ENCODE results near the gene SIDT2. TPM values are rescaled to one million over a fixed set of nuclear protein-coding genes. Genes with fewer than 3 reads are reported as not detected.

Gene SIDT2
- total RNA-seq, 1 experiment from 2014 or later: 20.3 TPM

DNA sequence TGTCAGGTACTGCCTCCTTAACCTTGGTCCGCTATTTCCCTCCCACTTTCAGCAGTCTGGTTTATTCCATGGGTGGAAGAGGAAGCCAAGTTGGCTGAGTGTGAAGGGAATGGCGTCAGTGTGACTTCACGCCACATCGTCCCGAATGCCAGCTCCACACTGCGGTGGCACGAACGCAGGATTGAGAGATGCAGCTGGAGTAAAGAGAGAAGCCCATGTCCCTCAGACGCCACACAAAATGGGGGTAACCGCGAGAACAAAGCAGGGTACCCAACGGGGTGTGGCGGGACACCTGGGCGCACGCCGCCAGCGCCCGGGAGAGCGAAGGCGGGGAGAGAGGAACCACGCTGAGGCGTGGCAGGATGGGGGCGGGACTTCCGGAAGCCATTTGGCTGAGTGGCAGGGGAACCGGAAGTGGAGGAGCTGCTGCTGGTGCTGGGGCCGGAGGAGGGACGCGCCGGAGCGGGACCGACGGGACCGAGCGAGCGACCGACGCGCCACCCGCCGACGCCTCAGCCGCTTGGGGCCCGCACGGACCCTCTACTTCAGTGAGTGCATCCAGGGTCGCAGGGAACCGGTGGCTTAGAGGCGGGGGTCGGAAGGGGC lies 34.6 kb upstream of the SIDT2 start, which contains the start of gene PAFAH1B2:
TSS of gene PAFAH1B2 (plus strand) at position 417 of the 606 bp plus-strand sequence. CDS start 8,161 bp downstream, outside the sequence.
- ChIA-PET POLR2A (ENCODE audit: unreplicated experiment) (interaction anchor here (0.5 to 0.9 kb wide), 6 partner anchors 40 to 120 kb away, joined by 3 to 24 read pairs (median 12); no protein-coding TSS in a partner anchor), CTCF (interaction anchor here (0.5 to 0.7 kb wide), 4 partner anchors 27 to 671 kb away, joined by 4 to 9 read pairs (median 6); no protein-coding TSS in a partner anchor)
- Histone ChIP-seq H3K4me3 (peak within 1 kb of the TSS; percentile 85), H3K79me2 (ENCODE audit: low read depth) (peaks cover 47% of the 10 kb centered on the region), H3K9me2 (ENCODE audit: insufficient read depth) (no peaks in the 10 kb centered on the region), H3K4me1 (replicated peaks; ENCODE audit: insufficient read depth) (peaks cover 13% of the 10 kb centered on the region), H3K27ac (peak within 1 kb of the TSS; percentile 44), H3K9me3 (ENCODE audit: insufficient read depth, low read depth) (no peaks in the 10 kb centered on the region), H3K36me3 (ENCODE audit: low read depth) (peaks cover 23% of the 10 kb centered on the region), H2AFZ (peak within 1 kb of the TSS; percentile 99), H3F3A (ENCODE audit: insufficient read depth, low read depth) (peaks cover 10% of the 10 kb centered on the region), H3K4me2 (peak within 1 kb of the TSS; percentile 86), H4K20me1 (ENCODE audit: insufficient read depth) (peaks cover 43% of the 10 kb centered on the region), H3K27me3 (ENCODE audit: insufficient read depth, low read depth) (no peaks in the 10 kb centered on the region)
- DNase-seq: peak; percentile 88 to 92
- TF ChIP-seq, protein P1, sequence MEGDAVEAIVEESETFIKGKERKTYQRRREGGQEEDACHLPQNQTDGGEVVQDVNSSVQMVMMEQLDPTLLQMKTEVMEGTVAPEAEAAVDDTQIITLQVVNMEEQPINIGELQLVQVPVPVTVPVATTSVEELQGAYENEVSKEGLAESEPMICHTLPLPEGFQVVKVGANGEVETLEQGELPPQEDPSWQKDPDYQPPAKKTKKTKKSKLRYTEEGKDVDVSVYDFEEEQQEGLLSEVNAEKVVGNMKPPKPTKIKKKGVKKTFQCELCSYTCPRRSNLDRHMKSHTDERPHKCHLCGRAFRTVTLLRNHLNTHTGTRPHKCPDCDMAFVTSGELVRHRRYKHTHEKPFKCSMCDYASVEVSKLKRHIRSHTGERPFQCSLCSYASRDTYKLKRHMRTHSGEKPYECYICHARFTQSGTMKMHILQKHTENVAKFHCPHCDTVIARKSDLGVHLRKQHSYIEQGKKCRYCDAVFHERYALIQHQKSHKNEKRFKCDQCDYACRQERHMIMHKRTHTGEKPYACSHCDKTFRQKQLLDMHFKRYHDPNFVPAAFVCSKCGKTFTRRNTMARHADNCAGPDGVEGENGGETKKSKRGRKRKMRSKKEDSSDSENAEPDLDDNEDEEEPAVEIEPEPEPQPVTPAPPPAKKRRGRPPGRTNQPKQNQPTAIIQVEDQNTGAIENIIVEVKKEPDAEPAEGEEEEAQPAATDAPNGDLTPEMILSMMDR (conservative IDR thresholded peaks at IDR 0.05): no peak
- TF ChIP-seq EZH2 (IDR thresholded peaks at IDR 0.05; ENCODE audit: low read depth): no peak
- TSS peak; percentile 98 for BruUV-seq (replicated peaks)
- intact Hi-C loops (cut with micrococcal nuclease; ENCODE audit: unreplicated experiment): loop anchor here (2.0 kb wide), 2 partner anchors 17 to 73 kb away; no protein-coding TSS in a partner anchor

DNA sequence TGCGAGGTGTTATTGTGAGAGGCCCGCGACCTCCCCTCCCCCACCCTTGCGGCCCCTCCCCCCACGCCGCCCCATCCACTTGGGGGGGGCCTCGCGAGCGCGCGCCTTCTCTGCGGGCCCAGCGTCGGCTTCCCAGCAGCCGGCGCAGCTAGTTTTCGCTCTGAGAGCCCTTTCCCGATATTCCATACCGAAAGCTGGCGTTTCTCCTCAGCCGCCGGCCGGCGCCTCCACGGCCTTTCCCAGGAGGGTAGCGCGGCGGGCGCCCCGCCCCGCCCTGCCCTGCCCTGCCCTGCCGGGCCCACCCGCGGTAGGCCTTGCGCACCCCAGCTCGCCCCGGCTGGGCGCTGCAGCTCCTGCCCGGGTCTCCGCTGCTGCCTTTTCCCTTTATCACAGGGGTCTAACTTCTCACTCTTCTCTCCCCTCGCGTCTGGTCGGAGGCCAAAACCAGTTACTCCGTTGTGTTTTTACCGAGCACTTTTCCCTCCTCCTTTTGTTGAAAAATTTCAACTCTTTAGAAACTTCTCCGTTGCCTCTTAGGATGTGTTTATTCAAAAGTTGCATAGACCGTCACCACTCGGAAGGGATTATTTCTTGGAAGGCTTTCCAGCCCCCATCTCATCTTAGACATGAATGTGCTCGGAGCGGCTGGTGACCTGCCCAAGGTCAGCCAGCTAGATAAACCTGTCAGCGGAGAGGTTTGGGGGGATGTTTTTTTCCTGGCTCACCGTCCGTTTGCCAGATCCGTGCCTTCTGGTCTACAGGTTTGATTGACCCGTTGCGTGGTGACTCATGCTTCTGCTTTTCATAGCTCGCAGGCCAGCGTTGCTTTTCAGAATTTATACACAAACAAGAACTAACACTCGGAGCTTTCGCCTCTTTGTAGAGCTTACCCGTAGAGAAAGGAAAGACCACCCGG lies 33.8 kb upstream of the SIDT2 start:
- intact Hi-C loops (cut with micrococcal nuclease; ENCODE audit: unreplicated experiment): loop anchor here (2.0 kb wide), 1 partner anchor 74 kb away; no protein-coding TSS in a partner anchor
- Histone ChIP-seq H3K27ac (peak overlapping the region; percentile 44), H3K9me2 (ENCODE audit: insufficient read depth) (no peaks in the 10 kb centered on the region), H4K20me1 (ENCODE audit: insufficient read depth) (peaks cover 51% of the 10 kb centered on the region), H3F3A (ENCODE audit: insufficient read depth, low read depth) (peaks cover 16% of the 10 kb centered on the region), H3K4me2 (peak overlapping the region; percentile 86), H3K27me3 (ENCODE audit: insufficient read depth, low read depth) (no peaks in the 10 kb centered on the region), H3K4me3 (peak overlapping the region; percentile 85), H3K79me2 (ENCODE audit: low read depth) (peaks cover 55% of the 10 kb centered on the region), H3K9me3 (ENCODE audit: insufficient read depth, low read depth) (no peaks in the 10 kb centered on the region), H3K36me3 (ENCODE audit: low read depth) (peaks cover 25% of the 10 kb centered on the region), H2AFZ (peak overlapping the region; percentile 99), H3K4me1 (replicated peaks; ENCODE audit: insufficient read depth) (peaks cover 13% of the 10 kb centered on the region)
- ChIA-PET CTCF (interaction anchor here (0.6 to 0.7 kb wide), 3 partner anchors 411 to 670 kb away, joined by 3 to 6 read pairs (median 4); no protein-coding TSS in a partner anchor), POLR2A (ENCODE audit: unreplicated experiment) (interaction anchor here (0.5 to 0.9 kb wide), 6 partner anchors 36 to 103 kb away, joined by 3 to 17 read pairs (median 4); no protein-coding TSS in a partner anchor)
- DNase-seq: peak; percentile 54 to 81
- no peak for TF ChIP-seq EZH2 (IDR thresholded peaks at IDR 0.05; ENCODE audit: low read depth)
- TF ChIP-seq, protein P1 (conservative IDR thresholded peaks at IDR 0.05): no peak
- TSS peak; percentile 39 for BruUV-seq (replicated peaks)

DNA sequence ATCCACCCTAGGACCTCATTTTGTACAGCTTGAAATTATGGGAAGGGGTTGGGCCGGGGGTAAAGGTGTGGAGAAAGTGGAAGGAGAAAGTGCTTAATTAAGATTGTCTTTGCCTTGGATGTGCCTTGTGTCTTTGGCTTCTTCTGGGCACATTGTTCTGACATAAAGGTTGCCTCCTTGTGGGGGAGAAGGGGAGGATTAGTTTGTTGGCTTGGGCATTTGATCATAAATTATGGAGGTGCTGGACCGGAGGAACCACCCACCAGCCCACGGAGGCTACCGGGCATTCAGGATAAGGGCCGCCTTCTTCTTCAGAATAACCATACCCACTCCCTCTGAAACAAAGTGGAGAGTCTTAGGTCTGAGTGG lies 33.2 kb upstream of the SIDT2 start:
- intact Hi-C loops (cut with micrococcal nuclease; ENCODE audit: unreplicated experiment): loop anchor here (2.0 kb wide), 1 partner anchor 75 kb away; no protein-coding TSS in a partner anchor
- H3K27ac ChIP-seq: peak overlapping the region; percentile 44
- H3K79me2 ChIP-seq (ENCODE audit: low read depth): peaks cover 61% of the 10 kb centered on the region
- H2AFZ ChIP-seq: peak overlapping the region; percentile 99; the same call in 1 of the 2 replicates
- BruUV-seq (replicated peaks): no TSS peak
- H3K9me2 ChIP-seq (ENCODE audit: insufficient read depth): no peaks in the 10 kb centered on the region
- TF ChIP-seq EZH2 (IDR thresholded peaks at IDR 0.05; ENCODE audit: low read depth): no peak
- TF ChIP-seq, protein P1 (conservative IDR thresholded peaks at IDR 0.05): 0 out of 2 replicates have a peak, but pooled peaks have one; percentile 26
- peaks cover 57% of the 10 kb centered on the region for H4K20me1 ChIP-seq (ENCODE audit: insufficient read depth)
- peaks cover 22% of the 10 kb centered on the region for H3F3A ChIP-seq (ENCODE audit: insufficient read depth, low read depth)
- ChIA-PET POLR2A (ENCODE audit: unreplicated experiment) (interaction anchor here (0.6 to 0.7 kb wide), 2 partner anchors 37 to 68 kb away, joined by 3 to 5 read pairs; no protein-coding TSS in a partner anchor), CTCF (interaction anchor here (0.6 kb wide), 1 partner anchor 411 kb away, joined by 3 read pairs; no protein-coding TSS in a partner anchor)
- no peaks in the 10 kb centered on the region for H3K27me3 ChIP-seq (ENCODE audit: insufficient read depth, low read depth)
- H3K4me3 ChIP-seq: peak overlapping the region; percentile 85
- peak; percentile 16 to 41 for DNase-seq
- H3K4me1 ChIP-seq (replicated peaks; ENCODE audit: insufficient read depth): peaks cover 13% of the 10 kb centered on the region
- H3K9me3 ChIP-seq (ENCODE audit: insufficient read depth, low read depth): no peaks in the 10 kb centered on the region
- peak overlapping the region; percentile 86 for H3K4me2 ChIP-seq
- H3K36me3 ChIP-seq (ENCODE audit: low read depth): peaks cover 31% of the 10 kb centered on the region
